GM18508 (cell line): Measurements from ENCODE around the gene MAN1A1.
"Not testable (repeated sequence)": the region's sequence is repeated elsewhere in the genome, so short reads cannot be mapped to it uniquely, and the experiment has no call there.

Source experiments
- ATAC-seq: cut with Tn5 transposase; IDR thresholded peaks from one replicate; pipeline ENCODE4 v1.9.1; 2021; ENCODE audit warnings: moderate number of reproducible peaks; ENCODE audit not compliant: insufficient read depth, unreplicated experiment

MAN1A1 gene

DNA sequence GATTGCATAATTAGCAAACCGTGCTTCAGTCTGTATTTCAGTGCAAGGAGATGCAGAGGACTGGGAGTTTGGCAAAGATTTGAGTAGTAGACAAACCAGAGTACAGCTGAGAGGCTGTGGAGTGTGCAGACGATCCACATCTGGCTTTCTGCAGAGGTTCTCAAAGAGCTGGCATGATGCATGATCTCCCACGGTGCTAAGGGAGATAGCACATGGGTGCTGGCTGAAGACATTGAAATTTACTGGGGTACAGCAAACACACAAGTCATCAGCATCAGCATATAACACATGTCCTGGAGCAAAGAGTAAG lies 192.1 kb downstream of the MAN1A1 start:
- ATAC-seq: no peak

DNA sequence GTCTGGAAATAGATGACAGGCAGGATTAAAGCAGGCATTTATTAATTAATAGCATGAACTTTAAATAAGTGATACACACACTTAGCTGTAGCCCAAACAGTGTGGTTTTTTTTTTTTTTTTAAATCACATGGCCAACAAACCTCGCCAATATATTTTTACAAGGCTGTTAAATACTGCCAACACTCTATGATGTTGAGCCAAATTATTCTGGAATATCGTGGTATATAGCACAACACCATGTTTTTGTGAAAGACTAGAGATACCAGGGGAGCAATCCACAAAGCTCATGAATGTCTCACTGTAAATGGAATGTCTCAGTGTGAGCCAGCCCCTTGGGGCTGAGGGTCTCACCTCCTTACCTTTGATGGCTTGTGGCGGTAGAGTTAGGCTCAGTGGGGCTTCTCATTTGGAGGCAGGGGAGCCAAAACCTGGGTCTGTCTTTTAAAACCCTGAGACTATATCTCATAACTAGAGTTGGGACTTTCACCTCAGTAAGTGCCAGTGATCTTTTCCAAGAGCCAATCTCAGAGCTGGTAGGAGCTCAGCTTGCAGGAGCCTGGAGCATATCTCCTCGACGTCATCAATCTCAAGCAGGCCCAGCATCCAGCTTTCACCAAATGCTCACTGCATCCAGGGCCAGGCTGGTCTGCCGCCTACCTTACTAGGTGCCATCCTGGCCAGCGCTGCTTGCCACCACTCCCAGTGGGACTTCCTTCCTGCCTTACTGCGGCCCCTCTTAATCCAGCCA lies 192.6 kb downstream of the MAN1A1 start:
- ATAC-seq: no peak

DNA sequence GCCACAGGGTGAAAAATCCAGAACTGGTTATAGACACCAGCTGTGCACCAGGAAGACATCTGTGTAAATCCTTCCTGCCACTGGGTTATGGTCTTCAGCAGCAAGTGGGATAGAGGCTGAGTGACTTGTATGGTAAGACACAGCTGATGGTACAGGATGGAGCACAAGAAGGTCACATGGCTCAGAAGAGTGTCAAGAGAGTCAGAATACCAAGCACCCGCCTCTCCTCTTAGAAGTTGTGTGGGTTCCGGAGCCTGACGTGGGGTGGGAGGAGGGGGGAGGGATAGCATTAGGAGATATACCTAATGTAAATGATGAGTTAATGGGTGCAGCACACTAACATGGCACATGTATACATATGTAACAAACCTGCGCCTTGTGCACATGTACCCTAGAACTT lies 193.5 kb downstream of the MAN1A1 start:
- not testable (repeated sequence) for ATAC-seq

DNA sequence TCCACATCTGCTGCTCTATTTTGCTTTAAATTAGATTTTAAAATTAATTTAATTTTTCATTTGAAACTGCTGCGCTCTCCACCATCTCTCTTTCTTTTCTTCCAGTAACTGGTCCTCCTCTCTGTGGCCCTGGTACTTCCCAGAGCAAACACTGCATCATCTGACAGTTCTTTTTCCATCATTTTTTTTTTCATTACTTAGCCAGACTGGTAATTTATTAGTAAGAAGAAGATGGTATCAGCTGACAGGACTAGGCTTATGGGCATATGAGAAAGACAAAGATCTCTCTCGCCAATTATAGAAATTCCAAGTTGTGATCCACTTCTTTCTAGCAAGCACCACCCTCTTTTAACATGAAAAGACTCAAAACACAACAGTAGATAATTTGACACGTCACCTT lies 197.4 kb downstream of the MAN1A1 start:
- no peak for ATAC-seq

DNA sequence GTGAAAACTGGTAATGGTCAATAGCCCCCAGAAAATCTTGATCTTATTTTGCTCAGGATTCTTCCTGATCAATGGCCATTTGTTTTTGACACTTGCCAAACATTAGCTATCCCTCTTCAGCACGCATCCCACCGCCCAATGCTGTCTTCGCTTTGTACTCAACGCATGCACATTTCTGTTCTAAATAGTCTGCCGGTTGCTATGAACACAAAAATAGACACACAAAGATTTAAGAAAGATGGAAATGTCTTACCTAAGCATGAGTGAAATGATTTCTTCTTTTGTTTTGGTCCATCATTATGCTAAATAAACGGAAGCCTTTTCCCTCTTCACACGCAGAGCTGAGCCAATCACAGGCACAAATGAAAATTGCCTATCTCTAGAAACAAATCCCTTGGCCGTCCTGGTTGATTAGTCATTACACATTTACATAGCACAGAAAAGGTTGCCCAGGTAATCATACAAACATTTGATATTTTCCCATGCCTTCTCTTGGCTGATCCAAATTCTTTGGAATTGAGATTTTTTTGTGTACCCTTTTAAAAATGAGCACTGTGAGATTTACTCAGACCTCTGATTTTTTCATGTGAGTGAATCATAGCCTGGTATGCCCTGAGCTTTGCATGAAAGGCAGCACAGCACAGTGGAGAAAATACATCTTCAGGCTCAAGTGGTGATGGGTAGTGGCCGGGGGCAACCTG lies 200.6 kb downstream of the MAN1A1 start:
- ATAC-seq: no peak

DNA sequence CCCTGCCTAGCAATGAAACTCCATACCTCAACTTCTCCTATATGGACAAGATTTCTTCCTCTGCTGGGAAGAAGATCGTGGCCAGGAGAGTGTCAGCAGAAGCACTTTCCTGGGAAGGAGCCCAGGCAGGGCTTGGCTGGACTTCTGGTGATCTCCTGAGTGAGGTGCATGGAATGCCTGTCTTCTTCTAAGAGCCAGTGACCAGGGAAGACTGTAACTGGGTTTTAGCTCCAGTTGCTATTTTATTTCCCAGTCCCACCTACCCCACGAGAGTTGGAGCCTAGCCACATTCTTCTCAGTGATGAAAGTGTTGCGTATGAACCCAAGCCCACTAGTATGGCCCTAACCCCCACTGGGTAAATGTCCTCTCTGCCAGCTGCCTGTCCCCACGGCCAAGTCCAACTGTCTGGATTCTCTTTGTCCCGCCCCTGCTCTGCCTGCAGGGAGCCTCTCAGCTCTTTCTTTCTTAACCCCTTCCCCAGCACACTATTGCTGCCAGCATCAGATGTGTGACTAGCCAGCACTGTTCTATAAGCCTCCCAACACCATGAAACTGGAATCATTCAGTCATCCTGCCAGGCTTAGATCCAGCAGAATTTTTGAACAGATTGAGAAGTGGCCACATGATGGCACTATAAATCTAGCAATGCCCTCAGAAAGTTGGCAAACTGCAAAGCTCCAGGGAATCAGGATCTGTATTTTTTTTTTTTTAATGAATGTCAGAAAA lies 201.3 kb downstream of the MAN1A1 start:
- ATAC-seq: no peak

DNA sequence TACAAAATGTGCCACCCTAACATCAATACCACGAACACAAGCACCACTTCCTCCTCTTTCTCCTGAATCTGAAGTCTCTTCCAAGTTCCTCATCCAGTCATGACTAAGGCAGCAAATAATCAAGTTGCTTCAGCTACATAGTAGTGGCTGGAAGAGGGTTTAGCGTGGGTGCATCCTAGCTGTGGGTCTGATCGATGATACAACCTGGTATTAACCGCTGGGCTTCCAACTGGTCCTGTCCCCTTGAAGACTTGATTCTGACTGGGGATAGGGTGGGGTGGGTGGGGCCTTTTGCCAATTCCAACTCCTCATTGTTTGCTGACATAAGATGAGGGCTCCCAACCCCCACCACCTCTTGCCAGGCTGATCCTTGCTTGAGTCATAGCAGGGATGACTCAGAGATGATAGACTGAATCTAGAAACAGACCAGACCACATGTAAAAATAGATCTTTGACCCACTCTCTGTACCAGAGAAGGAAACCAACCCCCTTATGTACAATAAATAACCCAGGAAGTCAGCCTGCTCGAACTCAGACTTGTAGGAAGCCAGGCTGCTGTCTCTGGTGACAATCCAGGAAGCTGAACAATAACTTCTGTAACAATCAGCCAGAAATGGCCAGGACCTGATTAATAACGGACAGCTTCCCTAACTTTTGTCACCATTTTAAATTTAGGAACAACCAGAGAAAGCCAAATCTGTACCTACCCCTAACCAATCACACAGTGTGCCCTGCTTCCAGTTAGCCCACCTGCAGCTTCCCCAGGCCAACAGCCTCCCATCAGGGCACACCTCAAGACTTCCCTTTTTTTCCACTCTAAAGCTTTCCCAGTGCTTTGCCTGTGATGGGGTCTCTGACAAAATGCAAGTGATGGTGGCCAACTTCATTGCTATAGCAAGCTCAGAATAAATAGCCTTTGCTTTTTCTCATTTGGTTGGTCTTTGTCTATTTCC lies 202.2 kb downstream of the MAN1A1 start:
- peak; percentile 99 for ATAC-seq

DNA sequence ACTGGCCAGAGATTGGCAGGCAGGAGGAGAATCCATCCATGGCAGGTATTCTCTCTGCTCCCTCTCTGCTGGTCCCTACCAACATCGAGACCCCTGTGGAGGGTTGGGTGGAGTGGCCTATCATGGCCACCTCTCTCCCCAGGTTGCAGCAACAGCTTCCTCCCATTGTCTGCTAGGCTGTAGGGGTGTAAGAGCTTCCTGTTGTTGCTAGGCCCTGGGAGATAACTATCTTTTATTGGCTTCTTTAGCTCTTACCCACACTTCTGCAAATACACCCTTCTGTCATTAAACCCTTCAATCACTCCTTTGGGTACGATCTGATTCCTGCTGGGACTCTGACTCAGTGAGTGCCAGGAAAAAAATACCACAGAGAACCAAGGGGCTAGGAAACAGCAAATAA lies 204.4 kb downstream of the MAN1A1 start:
- no peak for ATAC-seq

DNA sequence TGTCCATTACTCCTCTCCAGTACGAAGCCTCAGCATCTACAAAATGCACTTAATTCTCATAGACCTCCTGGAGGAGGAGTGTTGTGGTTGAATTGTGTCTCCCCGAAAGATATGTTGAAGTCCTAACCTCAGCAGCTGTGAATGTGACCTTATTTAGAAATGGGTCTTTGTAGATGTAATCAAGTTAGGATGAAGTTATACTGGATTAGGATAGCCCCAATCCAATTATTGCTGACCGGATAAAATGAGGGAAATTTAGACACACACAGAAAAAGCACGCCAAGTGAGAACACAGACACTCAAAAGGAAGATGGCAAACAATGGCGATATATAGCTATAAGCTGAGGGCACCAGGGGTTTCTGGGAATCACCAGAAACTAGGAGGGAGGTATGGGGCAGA lies 206.9 kb downstream of the MAN1A1 start:
- no peak for ATAC-seq

DNA sequence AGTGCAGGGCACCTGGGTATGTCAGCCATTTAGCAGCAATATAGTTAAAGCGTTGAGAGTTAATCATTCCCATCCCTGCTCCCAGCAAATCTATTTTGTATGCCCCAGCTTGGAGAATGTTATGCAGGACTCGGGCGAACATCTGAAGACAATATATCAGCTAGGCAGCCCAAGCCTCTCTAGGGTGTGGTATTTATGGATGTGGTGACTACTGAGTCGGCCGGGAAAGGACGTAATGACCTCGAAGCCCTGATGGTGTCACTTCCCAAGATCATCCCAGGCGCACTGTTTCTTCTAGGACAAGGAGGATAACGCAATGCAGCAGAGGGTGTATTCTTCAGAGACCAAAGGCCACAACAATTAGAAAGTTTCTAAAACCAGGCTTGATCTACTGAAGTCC lies 207.5 kb downstream of the MAN1A1 start:
- no peak for ATAC-seq

DNA sequence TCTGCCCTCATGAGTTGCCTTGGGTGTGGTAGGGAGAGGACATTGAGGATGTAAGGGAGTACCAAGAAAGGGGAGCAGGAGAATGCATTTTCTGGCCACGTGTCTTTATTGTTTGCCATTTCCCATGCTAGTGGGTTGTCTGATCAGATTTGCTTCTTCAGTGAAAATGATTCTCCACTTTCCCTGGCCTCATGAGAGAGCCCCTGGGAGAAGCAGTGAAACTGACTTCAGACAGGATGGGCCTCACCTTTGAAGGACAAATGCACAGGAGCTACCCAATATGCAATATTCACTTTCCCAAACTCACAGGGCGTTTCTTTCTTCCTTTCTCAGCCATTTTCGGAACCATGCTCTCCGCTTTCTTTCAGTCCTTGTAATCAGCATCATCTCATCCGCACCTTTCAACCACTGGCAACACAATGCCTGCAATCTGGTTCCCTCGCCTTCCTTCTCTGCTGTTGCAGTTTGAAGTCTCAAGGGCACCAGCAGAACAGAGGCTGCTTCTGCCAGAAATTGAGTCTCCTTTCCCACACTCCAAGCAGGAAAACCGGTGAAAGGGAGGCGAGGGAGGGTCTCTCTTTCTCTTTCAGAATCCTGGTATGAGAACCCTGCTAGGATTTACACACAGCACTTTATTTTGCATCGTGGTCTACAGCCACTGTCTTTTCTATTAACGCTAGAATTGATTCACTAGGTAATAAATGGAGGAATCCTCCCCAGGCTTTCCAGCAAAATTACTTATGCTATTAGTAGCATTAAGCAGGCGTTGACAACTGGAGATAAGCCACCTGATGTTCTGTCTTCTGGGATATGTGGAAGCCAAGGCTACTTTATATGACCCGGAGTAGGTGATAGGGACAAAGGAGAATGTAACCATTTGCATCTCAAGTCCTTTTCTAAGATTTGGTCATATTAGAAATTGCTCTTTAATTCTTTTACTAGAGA lies 209.1 kb downstream of the MAN1A1 start:
- ATAC-seq: no peak

DNA sequence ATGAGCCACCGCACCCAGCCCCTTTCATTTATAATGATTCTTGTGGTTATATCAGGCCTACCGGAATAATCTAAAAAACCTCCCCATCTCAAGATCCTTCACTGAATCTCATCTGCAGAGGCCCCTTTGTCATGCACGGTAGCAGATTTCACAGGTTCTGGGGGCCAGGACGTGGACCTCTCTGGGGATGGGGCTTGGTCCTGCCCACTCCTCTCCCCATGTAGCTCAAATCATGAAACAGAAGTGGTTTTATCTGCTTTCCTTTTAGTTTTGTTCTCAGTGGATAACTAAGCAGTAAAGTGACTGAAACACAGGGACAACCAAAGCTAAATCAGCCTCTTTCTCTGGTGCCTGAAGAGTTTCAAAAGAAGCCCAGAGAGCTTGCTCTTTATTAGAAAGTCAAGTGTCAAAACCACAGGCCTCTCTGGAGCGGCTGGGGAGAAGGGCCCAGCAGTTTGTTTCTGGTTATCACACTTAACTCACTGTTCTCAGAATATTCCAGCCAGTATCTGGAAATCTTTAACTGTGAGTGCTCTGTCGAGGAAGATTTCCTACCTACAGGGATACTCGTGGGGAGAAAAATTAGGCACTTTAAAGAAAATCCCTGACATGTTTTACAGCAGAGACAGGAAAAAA lies 210.5 kb downstream of the MAN1A1 start:
- no peak for ATAC-seq

DNA sequence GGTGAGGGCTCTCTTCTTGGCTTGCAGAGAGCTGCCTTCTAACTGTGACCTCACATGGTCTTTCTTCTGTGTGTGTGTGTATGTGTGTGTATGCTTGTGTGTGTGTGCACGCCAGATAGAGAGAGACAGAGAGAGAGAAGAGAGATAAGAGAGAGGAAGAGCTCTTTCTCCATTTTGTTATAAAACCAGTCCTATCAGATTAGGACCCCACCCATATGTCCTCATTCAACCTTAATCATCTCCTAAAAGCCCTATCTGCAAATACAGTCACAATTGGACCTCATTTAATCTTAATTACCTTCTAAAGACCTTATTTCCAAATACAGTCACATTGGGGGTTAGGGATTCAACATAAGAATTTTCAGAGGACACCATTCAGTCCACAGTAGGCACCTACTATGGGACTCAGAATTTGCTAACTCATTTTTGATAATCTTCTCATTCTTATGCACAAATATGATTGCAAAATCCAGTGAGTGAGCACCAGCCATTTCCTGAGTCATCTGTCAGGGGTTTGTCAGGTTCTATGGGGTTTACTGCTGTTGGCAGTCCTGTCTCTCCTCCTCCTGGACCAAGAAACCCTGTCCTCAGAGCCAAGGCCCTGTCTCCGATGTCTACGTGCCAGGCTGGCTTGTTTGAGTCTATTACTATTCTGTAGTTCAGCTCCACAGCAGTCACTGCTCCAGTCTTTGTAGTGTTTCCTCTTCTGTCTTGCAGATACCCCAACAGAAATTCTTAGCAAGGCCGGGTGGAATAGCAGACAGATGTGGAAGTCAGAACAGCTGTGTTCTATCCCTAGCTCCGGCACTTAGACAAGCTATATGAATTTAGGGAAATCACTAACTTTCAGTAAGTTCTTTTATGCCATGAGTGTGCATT lies 212.1 kb downstream of the MAN1A1 start:
- ATAC-seq: no peak

DNA sequence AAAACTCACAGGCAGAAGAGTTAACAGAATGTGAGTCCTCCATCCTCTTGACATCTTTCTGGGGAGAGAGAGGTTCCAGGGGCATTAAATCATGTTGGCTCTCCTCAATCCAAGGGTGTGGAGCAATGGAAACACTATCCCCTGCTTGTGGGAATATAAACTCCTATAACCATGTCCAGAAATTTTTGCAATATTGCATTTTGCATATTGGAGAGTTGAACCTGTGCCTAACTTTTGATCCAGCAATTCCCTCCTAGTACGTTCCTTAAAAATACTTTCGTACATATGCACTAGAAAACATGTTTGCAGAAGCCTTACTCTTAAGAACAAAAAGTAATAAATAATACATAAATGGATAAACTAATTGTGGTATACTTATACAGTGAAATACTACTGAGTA lies 214.8 kb downstream of the MAN1A1 start:
- ATAC-seq: no peak

DNA sequence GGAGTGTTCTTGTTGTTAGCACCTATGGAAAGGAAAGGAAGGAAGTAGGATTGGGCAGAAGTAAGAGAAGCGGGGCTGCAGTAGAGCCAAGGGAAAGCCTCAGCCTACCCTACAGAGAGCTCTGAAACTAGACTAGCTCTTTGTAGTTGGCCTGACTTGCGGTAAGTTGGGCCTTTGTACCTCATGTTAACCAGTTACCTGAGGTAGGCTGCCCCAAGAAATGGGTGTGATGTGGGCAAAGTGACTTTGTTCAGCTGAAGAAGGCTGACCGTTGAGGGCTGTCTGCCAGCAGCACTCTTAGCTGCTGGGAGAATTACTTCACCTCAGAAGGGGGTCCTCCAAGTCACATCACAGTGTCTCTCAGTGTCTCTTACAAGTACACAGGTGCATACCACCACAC lies 216.2 kb downstream of the MAN1A1 start:
- ATAC-seq: no peak

DNA sequence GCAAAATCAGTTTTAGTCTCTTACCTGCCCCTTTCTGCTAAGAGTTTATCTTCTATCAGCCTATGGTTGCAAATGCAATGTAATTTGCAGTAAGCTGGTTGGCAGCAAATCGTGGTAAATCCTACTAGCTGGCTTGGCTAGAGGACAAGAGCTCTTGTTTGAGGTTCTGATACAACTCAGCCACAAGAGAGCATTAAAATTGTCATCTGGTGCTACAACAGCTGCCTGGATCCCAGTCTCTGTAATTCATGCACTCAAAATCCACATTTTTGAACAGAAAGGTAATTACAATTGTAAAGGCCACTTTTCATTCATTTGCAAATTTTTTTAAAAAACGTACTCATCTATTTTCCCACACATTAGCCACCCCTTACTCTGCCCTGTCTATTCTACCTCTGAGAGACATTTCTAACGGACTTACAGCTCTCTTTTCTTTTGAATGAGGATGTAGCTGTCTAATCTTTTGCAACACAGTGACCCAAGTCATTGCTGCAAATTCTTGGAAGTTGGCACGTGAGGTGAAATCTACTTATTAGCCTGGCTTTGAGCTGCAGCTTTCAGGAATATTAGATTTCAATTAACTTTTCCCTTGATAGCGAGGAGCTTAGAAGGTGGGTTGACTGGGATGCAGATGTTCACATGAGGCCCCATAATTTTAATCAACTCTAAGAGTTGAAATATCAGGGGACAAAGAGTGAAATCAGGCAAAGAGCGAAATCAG lies 217.1 kb downstream of the MAN1A1 start:
- ATAC-seq: no peak

DNA sequence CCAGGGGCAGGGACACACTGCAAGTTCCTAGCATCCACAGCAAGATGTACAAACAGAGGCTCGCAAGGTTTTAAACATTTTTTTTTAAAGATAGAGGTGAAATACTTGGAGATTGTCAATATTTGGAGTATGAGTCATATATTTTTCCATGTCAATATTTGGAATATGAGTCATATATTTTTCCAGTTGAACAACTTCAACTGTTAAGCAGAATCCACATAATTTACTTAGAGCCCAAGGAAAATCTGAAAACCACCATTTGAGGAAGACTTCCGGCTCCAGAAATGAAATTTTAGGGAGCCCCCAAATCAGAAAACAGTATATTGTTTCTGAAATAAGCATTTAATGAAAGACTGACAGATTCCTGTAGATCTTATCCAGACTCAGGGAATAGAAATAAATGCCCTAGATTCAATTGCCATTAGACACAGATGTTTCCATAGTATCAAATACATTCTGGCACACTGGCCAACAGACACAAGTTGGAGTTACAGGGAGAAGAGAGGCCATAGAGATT lies 219.5 kb downstream of the MAN1A1 start:
- ATAC-seq: no peak
